ENCODE data around the gene ZNF680.

The ZNF680 gene

DNA sequence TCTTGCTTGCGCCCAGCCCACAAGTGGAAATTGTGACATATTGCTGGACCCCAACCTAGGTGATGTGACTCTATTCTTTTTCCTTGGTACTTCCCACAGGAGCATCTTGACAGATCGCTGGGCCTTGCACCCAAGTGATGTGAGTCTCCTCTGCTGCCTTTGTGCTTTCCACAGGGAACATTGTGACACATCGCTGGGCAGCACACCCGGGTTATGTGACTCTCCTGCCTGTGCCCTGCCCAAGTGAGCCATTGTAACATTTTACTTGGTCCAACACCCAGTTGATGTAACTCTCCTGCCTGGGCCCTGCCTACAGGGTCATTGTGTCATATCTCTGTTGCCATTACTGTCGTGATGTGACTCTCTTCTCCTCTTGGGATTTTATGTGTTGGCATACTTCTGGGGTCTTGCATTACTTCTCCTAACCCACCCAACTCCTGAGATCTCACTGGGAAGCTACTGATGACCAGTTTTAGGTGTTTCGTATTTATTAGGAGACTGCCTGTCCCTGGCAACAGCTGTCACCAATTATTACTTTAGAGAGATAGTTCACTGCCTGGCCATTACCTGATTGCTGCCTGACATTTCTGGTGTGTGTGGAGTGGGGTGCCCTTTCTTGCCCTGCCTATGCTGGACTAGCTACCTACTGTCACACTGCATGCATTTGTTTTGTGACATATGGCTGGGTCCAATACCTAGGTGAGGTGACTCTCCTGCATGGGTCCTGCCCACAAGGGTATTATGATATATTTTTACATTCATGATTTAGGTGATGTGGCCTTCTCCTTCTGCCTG, 45.4 kb upstream of the ZNF680 start:
- Histone ChIP-seq H3K4me3 (ENCODE audit: severe bottlenecking) (no peak overlapping the region), H3K36me3 (ENCODE audit: low read depth) (no peaks in the 10 kb centered on the region), H3K4me1 (ENCODE audit: insufficient read depth, poor library complexity, severe bottlenecking) (no peaks in the 10 kb centered on the region), H3K27ac (ENCODE audit: poor library complexity, severe bottlenecking) (no peak overlapping the region), H3K27me3 (ENCODE audit: insufficient read depth, poor library complexity, severe bottlenecking) (no peaks in the 10 kb centered on the region), H3K9me3 (ENCODE audit: severe bottlenecking) (no peaks in the 10 kb centered on the region)
- DNase-seq (ENCODE audit: low spot score) = no peak
- TF ChIP-seq, protein P1, sequence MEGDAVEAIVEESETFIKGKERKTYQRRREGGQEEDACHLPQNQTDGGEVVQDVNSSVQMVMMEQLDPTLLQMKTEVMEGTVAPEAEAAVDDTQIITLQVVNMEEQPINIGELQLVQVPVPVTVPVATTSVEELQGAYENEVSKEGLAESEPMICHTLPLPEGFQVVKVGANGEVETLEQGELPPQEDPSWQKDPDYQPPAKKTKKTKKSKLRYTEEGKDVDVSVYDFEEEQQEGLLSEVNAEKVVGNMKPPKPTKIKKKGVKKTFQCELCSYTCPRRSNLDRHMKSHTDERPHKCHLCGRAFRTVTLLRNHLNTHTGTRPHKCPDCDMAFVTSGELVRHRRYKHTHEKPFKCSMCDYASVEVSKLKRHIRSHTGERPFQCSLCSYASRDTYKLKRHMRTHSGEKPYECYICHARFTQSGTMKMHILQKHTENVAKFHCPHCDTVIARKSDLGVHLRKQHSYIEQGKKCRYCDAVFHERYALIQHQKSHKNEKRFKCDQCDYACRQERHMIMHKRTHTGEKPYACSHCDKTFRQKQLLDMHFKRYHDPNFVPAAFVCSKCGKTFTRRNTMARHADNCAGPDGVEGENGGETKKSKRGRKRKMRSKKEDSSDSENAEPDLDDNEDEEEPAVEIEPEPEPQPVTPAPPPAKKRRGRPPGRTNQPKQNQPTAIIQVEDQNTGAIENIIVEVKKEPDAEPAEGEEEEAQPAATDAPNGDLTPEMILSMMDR (IDR thresholded peaks at IDR 0.05; ENCODE audit: poor library complexity, severe bottlenecking) = no peak
- ATAC-seq (ENCODE audit: low read depth) = no peak

DNA sequence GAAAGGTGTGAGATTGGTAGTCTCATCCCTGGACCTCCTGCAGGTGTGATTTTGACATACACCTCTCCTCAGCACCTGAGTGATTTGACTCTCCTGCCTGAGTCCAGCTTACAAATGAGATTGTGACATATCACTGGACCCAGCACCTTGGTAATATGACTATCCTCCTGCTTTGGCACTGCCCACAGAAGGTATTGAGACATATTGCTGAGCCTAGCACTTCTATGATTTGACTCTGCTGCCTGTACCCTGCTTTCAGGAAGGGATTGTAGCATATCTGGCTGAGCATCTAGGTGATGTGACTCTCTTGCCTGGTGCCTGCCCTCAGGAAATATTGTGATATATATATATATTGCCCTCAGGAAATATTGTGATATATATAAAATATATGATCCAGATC, 43.5 kb upstream of the ZNF680 start:
- Histone ChIP-seq H3K4me3 (ENCODE audit: severe bottlenecking) (no peak overlapping the region), H3K27ac (ENCODE audit: poor library complexity, severe bottlenecking) (no peak overlapping the region), H3K27me3 (ENCODE audit: insufficient read depth, poor library complexity, severe bottlenecking) (no peaks in the 10 kb centered on the region), H3K4me1 (ENCODE audit: insufficient read depth, poor library complexity, severe bottlenecking) (no peaks in the 10 kb centered on the region), H3K9me3 (ENCODE audit: severe bottlenecking) (no peaks in the 10 kb centered on the region), H3K36me3 (ENCODE audit: low read depth) (peaks cover 3% of the 10 kb centered on the region; the same call in 1 of the 2 replicates)
- TF ChIP-seq, protein P1 (IDR thresholded peaks at IDR 0.05; ENCODE audit: poor library complexity, severe bottlenecking) = no peak
- DNase-seq (ENCODE audit: low spot score) (no peak), ATAC-seq (ENCODE audit: low read depth) (no peak)

DNA sequence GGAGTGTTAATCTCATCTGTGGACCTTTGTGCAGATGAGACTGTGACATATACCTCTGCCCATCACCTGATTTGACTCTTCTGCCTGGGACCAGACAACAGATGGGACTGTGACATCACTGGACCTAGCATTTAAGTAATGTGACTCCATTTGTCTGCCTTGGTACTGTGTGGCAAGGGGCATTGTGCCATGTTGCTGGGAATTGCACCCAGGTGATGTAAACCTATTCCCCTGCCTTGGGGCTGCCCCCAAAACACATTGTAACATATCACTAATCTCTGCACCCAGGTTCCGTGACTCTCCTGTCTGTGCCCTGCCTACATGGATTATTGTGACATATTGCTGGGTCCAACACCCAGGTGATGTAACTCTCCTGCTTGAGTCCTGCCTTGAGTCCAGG, 40.4 kb upstream of the ZNF680 start:
- ATAC-seq (ENCODE audit: low read depth) (no peak), DNase-seq (ENCODE audit: low spot score) (no peak)
- H3K36me3 ChIP-seq (ENCODE audit: low read depth) = peaks cover 11% of the 10 kb centered on the region; the same call in 1 of the 2 replicates

DNA sequence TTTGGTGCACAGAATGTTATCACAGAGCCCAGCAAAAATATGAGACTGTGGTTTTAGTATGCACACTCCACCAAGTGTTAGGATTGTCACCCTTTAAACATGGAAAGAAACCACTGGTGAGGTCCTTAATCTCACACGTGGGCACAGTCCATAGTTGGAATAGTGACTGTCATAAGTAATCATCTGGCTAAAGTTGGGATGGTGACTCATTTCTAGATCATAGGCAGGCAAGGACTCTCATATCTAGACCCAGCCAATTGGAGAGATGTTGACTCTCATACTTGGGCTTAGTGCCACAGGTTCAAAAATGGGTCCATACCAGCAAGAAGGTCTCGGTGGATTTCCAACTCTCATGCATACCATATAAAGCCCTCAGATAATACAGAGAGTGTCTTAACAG, 39.6 kb upstream of the ZNF680 start:
- H3K4me3 ChIP-seq (ENCODE audit: severe bottlenecking) = no peak overlapping the region
- DNase-seq (ENCODE audit: low spot score) (no peak), ATAC-seq (ENCODE audit: low read depth) (no peak)
- no peak overlapping the region for H3K27ac ChIP-seq (ENCODE audit: poor library complexity, severe bottlenecking)
- TF ChIP-seq, protein P1 (IDR thresholded peaks at IDR 0.05; ENCODE audit: poor library complexity, severe bottlenecking) = no peak
- no peaks in the 10 kb centered on the region for H3K27me3 ChIP-seq (ENCODE audit: insufficient read depth, poor library complexity, severe bottlenecking)
- H3K4me1 ChIP-seq (ENCODE audit: insufficient read depth, poor library complexity, severe bottlenecking) = no peaks in the 10 kb centered on the region
- no peaks in the 10 kb centered on the region for H3K9me3 ChIP-seq (ENCODE audit: severe bottlenecking)
- peaks cover 11% of the 10 kb centered on the region; the same call in 1 of the 2 replicates for H3K36me3 ChIP-seq (ENCODE audit: low read depth)

More for the DNA sequence above, 40.4 kb upstream of the ZNF680 start:
- Histone ChIP-seq H3K27ac (ENCODE audit: poor library complexity, severe bottlenecking) (no peak overlapping the region), H3K9me3 (ENCODE audit: severe bottlenecking) (no peaks in the 10 kb centered on the region), H3K4me1 (ENCODE audit: insufficient read depth, poor library complexity, severe bottlenecking) (no peaks in the 10 kb centered on the region), H3K27me3 (ENCODE audit: insufficient read depth, poor library complexity, severe bottlenecking) (no peaks in the 10 kb centered on the region), H3K4me3 (ENCODE audit: severe bottlenecking) (no peak overlapping the region)
- TF ChIP-seq, protein P1 (IDR thresholded peaks at IDR 0.05; ENCODE audit: poor library complexity, severe bottlenecking) = no peak

DNA sequence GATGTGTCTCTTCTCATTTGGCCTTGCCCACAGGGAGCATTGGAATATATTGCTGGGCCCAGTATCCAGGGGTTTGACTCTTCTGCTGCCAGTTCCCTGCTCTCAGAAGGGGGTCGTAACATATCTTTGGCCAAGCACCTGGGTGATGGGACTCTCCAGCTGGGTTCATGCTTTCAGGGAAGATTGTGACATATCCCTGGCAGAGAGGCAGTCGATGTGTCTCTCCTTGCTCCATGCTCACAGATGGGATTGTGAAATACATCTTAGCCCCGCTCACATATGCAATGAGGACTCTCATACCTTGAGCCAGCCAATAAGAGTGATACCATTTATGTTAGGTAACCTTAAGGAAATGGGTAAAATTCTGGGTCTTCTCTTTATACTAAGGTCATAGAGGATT, 39.2 kb upstream of the ZNF680 start:
- Histone ChIP-seq H3K27me3 (ENCODE audit: insufficient read depth, poor library complexity, severe bottlenecking) (no peaks in the 10 kb centered on the region), H3K36me3 (ENCODE audit: low read depth) (peaks cover 11% of the 10 kb centered on the region; the same call in 1 of the 2 replicates), H3K4me1 (ENCODE audit: insufficient read depth, poor library complexity, severe bottlenecking) (no peaks in the 10 kb centered on the region), H3K4me3 (ENCODE audit: severe bottlenecking) (no peak overlapping the region), H3K27ac (ENCODE audit: poor library complexity, severe bottlenecking) (no peak overlapping the region), H3K9me3 (ENCODE audit: severe bottlenecking) (no peaks in the 10 kb centered on the region)
- ATAC-seq (ENCODE audit: low read depth) (no peak), DNase-seq (ENCODE audit: low spot score) (no peak)
- TF ChIP-seq, protein P1 (IDR thresholded peaks at IDR 0.05; ENCODE audit: poor library complexity, severe bottlenecking) = no peak
